GM23338 (cell line): ENCODE results near the gene XRCC4. TPM values are rescaled to one million over a fixed set of nuclear protein-coding genes. Genes with fewer than 3 reads are reported as not detected.

Experiments
- ATAC-seq: fragments of 200-7000 bp; cut with Tn5 transposase; 3 replicates; pipeline ENCODE4 v1.9.1; 2020
- DNase-seq: peaks from one replicate; pipeline ENCODE4 v3.0.0-alpha.2; 2015; ENCODE audit warnings: low spot score
- H2AFZ ChIP-seq: fragments of 200-600 bp; sonication (generic); 2 replicates; pipeline ENCODE4 v1.8.0; 2016; ENCODE audit warnings: antibody characterized with exemption, mild to moderate bottlenecking, moderate library complexity
- H3F3A ChIP-seq: fragments of 200-600 bp; sonication (generic); replicated peaks from 2 replicates; pipeline ENCODE4 v1.8.0; 2017; ENCODE audit warnings: antibody characterized with exemption, mixed run types, low read depth
- H3K27ac ChIP-seq: fragments of 200-600 bp; sonication (generic); 2 replicates; pipeline ENCODE4 v1.6.1; 2016; ENCODE audit warnings: low read depth
- H3K27me3 ChIP-seq: fragments of 200-600 bp; sonication (generic); 2 replicates; pipeline ENCODE4 v1.8.0; 2016; ENCODE audit warnings: mild to moderate bottlenecking, mixed run types, moderate library complexity; ENCODE audit not compliant: insufficient read depth
- H3K36me3 ChIP-seq: fragments of 200-600 bp; sonication (generic); 2 replicates; pipeline ENCODE4 v1.8.0; 2016; ENCODE audit warnings: mild to moderate bottlenecking; ENCODE audit not compliant: insufficient read depth
- H3K4me1 ChIP-seq: fragments of 200-600 bp; sonication (generic); 2 replicates; pipeline ENCODE4 v1.8.0; 2016; ENCODE audit warnings: mild to moderate bottlenecking, moderate library complexity; ENCODE audit not compliant: insufficient read depth
- H3K4me2 ChIP-seq: fragments of 200-600 bp; sonication (generic); 2 replicates; pipeline ENCODE4 v1.7.1; 2017; ENCODE audit warnings: mixed run types
- H3K4me3 ChIP-seq: fragments of 200-600 bp; sonication (generic); 2 replicates; pipeline ENCODE4 v1.6.1; 2016; ENCODE audit warnings: mixed run types
- H3K79me2 ChIP-seq: fragments of 200-600 bp; sonication (generic); replicated peaks from 2 replicates; pipeline ENCODE4 v1.8.0; 2017; ENCODE audit warnings: mild to moderate bottlenecking; ENCODE audit not compliant: insufficient read depth
- H3K9me2 ChIP-seq: fragments of 200-600 bp; sonication (generic); 2 replicates; pipeline ENCODE4 v1.8.0; 2017; ENCODE audit not compliant: insufficient read depth
- H4K20me1 ChIP-seq: fragments of 200-600 bp; sonication (generic); replicated peaks from 2 replicates; pipeline ENCODE4 v1.8.0; 2017; ENCODE audit warnings: mild to moderate bottlenecking; ENCODE audit not compliant: insufficient read depth
- H3K27ac Mint-ChIP-seq: 2 replicates; pipeline ENCODE4 v1.8.0; 2020; ENCODE audit warnings: inconsistent platforms, mild to moderate bottlenecking, moderate library complexity, mixed read lengths
- H3K27me3 Mint-ChIP-seq: 3 replicates; pipeline ENCODE4 v1.8.0; 2022; ENCODE audit warnings: low read depth, mild to moderate bottlenecking, moderate library complexity, mixed read lengths, inconsistent platforms; ENCODE audit not compliant: insufficient read depth, poor library complexity
- H3K36me3 Mint-ChIP-seq: 3 replicates; pipeline ENCODE4 v1.8.0; 2021; ENCODE audit warnings: low read depth, mild to moderate bottlenecking, inconsistent platforms, moderate library complexity, mixed read lengths
- H3K4me1 Mint-ChIP-seq: 3 replicates; pipeline ENCODE4 v1.8.0; 2020; ENCODE audit warnings: mild to moderate bottlenecking, inconsistent platforms, mixed read lengths
- H3K4me3 Mint-ChIP-seq: 3 replicates; pipeline ENCODE4 v1.8.0; 2021; ENCODE audit warnings: moderate library complexity, mild to moderate bottlenecking, inconsistent platforms, mixed read lengths
- H3K9me3 Mint-ChIP-seq: 3 replicates; pipeline ENCODE4 v1.8.0; 2020; ENCODE audit warnings: moderate library complexity, mild to moderate bottlenecking, inconsistent platforms, mixed read lengths
- CREB1 ChIP-seq: fragments of 250-450 bp; sonication (Bioruptor Pico); IDR thresholded peaks from 2 replicates; pipeline ENCODE4 v1.5.0; 2020; ENCODE audit warnings: low read depth, mild to moderate bottlenecking, moderate library complexity
- EZH2 ChIP-seq: fragments of 200-600 bp; sonication (generic); IDR thresholded peaks from one replicate; pipeline ENCODE4 v1.8.0; 2017; ENCODE audit warnings: antibody characterized with exemption, mild to moderate bottlenecking, low read depth; ENCODE audit not compliant: unreplicated experiment
- polyA plus RNA-seq: library from polyadenylated mRNA; unstranded; fragments of >200 nt; fragmentation: Nextera tagmentation; extraction: Ambion mirVana; gene quantifications from 2 replicates; pipeline ENCODE4 v1.2.1, GENCODE V29; 2016
- total RNA-seq: library from RNA; depleted of rRNA; stranded (reverse); fragments of >200 nt; shearing (Covaris generic); gene quantifications from 2 replicates; pipeline ENCODE4 v1.2.3, GENCODE V29; 2014
- TF ChIP-seq, protein P1 (sequence below): fragments of 250-450 bp; sonication (Bioruptor Pico); IDR thresholded peaks from 2 replicates; pipeline ENCODE4 v1.5.0; 2020; ENCODE audit warnings: mild to moderate bottlenecking, moderate library complexity
- TF ChIP-seq, protein P2 (sequence below), 2 experiments: fragments of 200-600 bp in 1 of 2; sonication (generic) in 1 of 2; conservative IDR thresholded peaks; 2 replicates each; pipeline versions ENCODE4 v1.5.1 to v1.6.1; 2016 to 2017; ENCODE audit warnings: antibody characterized with exemption in 2 of 2, low read depth in 2 of 2, mild to moderate bottlenecking in 2 of 2, moderate library complexity in 1 of 2
- TF ChIP-seq, protein P3 (sequence below): IDR thresholded peaks from 2 replicates; pipeline ENCODE4 v1.6.1; 2016; ENCODE audit warnings: antibody characterized with exemption

Gene XRCC4
- total and polyA plus RNA-seq, 2 experiments from 2014 or later, result 11.5 to 22.4 TPM

DNA sequence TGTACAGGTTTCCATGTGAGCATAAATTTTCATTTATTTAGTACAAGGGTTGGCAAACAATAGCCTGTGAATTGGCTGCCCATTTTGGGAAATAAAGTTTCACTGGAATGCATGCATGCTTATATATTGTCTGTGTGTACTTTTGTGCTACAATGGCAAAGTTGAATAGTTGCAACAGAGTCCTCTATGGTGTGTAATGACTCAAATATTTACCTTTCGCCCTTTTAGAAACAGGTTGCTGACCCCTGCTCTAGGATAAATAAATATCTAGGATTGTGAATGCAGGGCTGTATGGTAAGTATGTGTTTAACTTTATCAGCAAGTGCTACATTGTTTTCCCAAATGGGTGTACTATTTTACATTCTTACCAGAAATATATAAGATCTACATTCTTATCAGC is 47.2 kb downstream of the XRCC4 start (continued):
- TF ChIP-seq, protein P1, sequence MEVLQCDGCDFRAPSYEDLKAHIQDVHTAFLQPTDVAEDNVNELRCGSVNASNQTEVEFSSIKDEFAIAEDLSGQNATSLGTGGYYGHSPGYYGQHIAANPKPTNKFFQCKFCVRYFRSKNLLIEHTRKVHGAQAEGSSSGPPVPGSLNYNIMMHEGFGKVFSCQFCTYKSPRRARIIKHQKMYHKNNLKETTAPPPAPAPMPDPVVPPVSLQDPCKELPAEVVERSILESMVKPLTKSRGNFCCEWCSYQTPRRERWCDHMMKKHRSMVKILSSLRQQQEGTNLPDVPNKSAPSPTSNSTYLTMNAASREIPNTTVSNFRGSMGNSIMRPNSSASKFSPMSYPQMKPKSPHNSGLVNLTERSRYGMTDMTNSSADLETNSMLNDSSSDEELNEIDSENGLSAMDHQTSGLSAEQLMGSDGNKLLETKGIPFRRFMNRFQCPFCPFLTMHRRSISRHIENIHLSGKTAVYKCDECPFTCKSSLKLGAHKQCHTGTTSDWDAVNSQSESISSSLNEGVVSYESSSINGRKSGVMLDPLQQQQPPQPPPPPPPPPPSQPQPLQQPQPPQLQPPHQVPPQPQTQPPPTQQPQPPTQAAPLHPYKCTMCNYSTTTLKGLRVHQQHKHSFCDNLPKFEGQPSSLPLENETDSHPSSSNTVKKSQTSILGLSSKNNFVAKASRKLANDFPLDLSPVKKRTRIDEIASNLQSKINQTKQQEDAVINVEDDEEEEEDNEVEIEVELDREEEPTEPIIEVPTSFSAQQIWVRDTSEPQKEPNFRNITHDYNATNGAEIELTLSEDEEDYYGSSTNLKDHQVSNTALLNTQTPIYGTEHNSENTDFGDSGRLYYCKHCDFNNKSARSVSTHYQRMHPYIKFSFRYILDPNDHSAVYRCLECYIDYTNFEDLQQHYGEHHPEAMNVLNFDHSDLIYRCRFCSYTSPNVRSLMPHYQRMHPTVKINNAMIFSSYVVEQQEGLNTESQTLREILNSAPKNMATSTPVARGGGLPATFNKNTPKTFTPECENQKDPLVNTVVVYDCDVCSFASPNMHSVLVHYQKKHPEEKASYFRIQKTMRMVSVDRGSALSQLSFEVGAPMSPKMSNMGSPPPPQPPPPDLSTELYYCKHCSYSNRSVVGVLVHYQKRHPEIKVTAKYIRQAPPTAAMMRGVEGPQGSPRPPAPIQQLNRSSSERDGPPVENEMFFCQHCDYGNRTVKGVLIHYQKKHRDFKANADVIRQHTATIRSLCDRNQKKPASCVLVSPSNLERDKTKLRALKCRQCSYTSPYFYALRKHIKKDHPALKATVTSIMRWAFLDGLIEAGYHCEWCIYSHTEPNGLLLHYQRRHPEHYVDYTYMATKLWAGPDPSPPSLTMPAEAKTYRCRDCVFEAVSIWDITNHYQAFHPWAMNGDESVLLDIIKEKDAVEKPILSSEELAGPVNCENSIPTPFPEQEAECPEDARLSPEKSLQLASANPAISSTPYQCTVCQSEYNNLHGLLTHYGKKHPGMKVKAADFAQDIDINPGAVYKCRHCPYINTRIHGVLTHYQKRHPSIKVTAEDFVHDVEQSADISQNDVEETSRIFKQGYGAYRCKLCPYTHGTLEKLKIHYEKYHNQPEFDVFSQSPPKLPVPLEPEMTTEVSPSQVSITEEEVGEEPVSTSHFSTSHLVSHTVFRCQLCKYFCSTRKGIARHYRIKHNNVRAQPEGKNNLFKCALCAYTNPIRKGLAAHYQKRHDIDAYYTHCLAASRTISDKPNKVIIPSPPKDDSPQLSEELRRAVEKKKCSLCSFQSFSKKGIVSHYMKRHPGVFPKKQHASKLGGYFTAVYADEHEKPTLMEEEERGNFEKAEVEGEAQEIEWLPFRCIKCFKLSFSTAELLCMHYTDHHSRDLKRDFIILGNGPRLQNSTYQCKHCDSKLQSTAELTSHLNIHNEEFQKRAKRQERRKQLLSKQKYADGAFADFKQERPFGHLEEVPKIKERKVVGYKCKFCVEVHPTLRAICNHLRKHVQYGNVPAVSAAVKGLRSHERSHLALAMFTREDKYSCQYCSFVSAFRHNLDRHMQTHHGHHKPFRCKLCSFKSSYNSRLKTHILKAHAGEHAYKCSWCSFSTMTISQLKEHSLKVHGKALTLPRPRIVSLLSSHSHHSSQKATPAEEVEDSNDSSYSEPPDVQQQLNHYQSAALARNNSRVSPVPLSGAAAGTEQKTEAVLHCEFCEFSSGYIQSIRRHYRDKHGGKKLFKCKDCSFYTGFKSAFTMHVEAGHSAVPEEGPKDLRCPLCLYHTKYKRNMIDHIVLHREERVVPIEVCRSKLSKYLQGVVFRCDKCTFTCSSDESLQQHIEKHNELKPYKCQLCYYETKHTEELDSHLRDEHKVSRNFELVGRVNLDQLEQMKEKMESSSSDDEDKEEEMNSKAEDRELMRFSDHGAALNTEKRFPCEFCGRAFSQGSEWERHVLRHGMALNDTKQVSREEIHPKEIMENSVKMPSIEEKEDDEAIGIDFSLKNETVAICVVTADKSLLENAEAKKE, result no peak

DNA sequence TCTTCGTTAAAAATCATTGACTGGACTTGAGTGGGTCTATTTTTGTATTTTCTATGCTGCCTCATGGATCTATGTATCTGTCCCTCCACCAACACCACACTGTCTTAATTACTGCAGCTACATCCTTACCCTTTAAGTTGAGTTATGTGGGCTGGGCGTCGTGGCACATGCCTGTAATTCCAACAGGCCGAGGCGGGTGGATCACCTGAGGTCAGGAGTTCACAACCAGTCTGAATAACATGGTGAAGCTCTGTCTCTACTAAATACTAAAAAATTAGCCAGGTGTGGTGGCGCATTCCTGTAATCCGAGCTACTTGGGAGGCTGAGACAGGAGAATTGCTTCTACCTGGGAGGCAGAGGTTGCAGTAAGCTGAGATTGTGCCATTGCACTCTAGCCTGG is 48.2 kb downstream of the XRCC4 start:
- no peak for ATAC-seq
- no peak for TF ChIP-seq EZH2
- TF ChIP-seq, protein P2, sequence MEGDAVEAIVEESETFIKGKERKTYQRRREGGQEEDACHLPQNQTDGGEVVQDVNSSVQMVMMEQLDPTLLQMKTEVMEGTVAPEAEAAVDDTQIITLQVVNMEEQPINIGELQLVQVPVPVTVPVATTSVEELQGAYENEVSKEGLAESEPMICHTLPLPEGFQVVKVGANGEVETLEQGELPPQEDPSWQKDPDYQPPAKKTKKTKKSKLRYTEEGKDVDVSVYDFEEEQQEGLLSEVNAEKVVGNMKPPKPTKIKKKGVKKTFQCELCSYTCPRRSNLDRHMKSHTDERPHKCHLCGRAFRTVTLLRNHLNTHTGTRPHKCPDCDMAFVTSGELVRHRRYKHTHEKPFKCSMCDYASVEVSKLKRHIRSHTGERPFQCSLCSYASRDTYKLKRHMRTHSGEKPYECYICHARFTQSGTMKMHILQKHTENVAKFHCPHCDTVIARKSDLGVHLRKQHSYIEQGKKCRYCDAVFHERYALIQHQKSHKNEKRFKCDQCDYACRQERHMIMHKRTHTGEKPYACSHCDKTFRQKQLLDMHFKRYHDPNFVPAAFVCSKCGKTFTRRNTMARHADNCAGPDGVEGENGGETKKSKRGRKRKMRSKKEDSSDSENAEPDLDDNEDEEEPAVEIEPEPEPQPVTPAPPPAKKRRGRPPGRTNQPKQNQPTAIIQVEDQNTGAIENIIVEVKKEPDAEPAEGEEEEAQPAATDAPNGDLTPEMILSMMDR (conservative IDR thresholded peaks at IDR 0.05; ENCODE audit: low read depth in 2 of 2), result no peak
- TF ChIP-seq CREB1 (CRISPR knock-in tag), result no peak
- TF ChIP-seq, protein P3, sequence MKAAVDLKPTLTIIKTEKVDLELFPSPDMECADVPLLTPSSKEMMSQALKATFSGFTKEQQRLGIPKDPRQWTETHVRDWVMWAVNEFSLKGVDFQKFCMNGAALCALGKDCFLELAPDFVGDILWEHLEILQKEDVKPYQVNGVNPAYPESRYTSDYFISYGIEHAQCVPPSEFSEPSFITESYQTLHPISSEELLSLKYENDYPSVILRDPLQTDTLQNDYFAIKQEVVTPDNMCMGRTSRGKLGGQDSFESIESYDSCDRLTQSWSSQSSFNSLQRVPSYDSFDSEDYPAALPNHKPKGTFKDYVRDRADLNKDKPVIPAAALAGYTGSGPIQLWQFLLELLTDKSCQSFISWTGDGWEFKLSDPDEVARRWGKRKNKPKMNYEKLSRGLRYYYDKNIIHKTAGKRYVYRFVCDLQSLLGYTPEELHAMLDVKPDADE, result no peak
- Histone ChIP-seq H3K9me2 (no peaks in the 10 kb centered on the region), H3K4me2 (no peak overlapping the region), H3K36me3 (no peaks in the 10 kb centered on the region), H3K27me3 (no peaks in the 10 kb centered on the region), H3K4me3 (no peak overlapping the region), H2AFZ (no peak overlapping the region), H3K27ac (no peak overlapping the region), H3F3A (no peaks in the 10 kb centered on the region), H3K79me2 (no peaks in the 10 kb centered on the region), H4K20me1 (no peaks in the 10 kb centered on the region), H3K4me1 (no peaks in the 10 kb centered on the region)
- no peaks in the 10 kb centered on the region for H3K27me3 Mint-ChIP-seq
- no peak overlapping the region for H3K4me3 Mint-ChIP-seq
- H3K36me3 Mint-ChIP-seq, result peaks cover 29% of the 10 kb centered on the region
- no peak overlapping the region; the same call in 1 of the 2 replicates for H3K27ac Mint-ChIP-seq
- H3K9me3 Mint-ChIP-seq, result peaks cover 19% of the 10 kb centered on the region; the same call in 2 of the 3 replicates
- peak; percentile 5 for DNase-seq
- H3K4me1 Mint-ChIP-seq, result no peaks in the 10 kb centered on the region
